Right atrium auricular region (tissue), 2 donors: ENCODE results near the gene MYO9B. TPM values are rescaled to one million over a fixed set of nuclear protein-coding genes. Genes with fewer than 3 reads are reported as not detected.
"Not testable (repeated sequence)": the region's sequence is repeated elsewhere in the genome, so short reads cannot be mapped to it uniquely, and the experiment has no call there.

ENCODE experiments used
- DNase-seq: peaks from one replicate; pipeline ENCODE4 v3.0.0-alpha.2; 2019; ENCODE audit warnings: low spot score
- H3K27ac ChIP-seq, 2 donors: fragments of 200-600 bp; sonication (generic); 1 replicate in 1 of 2; 2 replicates in 1 of 2; pipeline ENCODE4 v1.5.1; 2016 to 2019
- H3K27me3 ChIP-seq, 2 donors: fragments of 200-600 bp; sonication (generic); one replicate each; pipeline versions ENCODE4 v1.5.1 to v1.6.0; 2017 to 2019
- H3K36me3 ChIP-seq: fragments of 200-600 bp; sonication (generic); one replicate; pipeline ENCODE4 v1.5.1; 2016
- H3K4me1 ChIP-seq, 2 donors: fragments of 200-600 bp; sonication (generic); one replicate each; pipeline versions ENCODE4 v1.5.1 to v1.6.0; 2017 to 2019
- H3K4me3 ChIP-seq, 2 donors: fragments of 200-600 bp; sonication (generic); 1 replicate in 1 of 2; 2 replicates in 1 of 2; pipeline ENCODE4 v1.5.1; 2017 to 2019; ENCODE audit warnings: mild to moderate bottlenecking in 1 of 2, moderate library complexity in 1 of 2
- H3K9me3 ChIP-seq, 2 donors: fragments of 200-600 bp; sonication (generic); one replicate each; pipeline ENCODE4 v1.5.1; 2019
- total RNA-seq, 2 donors: library from RNA; depleted of rRNA; stranded (reverse); fragments of >200 nt; gene quantifications; one replicate each; pipeline ENCODE4 v1.1.0, GENCODE V29; 2016
- TF ChIP-seq, protein P1 (sequence below), 2 donors: fragments of 200-600 bp; sonication (generic); IDR thresholded peaks; one replicate each; pipeline ENCODE4 v1.5.1; 2019; ENCODE audit warnings: antibody characterized with exemption in 2 of 2

Gene MYO9B
- total RNA-seq, 2 donors from 2014 or later, result 25.4 to 40.8 TPM

DNA sequence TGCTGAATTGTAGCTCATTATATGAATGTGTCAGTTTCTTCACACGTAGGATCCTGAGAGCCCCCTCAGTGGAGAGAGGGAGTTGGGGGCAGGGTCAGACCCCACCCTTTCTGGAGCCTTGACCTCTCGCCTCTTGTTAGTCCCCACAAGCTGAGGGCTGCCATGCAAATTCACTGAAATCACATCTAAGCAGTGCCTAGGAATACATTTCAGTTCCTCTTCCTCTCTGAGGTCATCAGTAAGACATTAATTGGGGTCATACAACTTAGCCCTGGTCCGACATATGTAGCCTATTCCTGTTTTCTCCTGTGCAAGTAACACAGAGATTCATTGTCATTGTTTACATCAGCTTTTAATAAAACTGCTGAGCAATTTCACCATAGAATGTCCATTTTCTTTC is 30.0 kb downstream of the MYO9B start:
- Histone ChIP-seq H3K4me3 (no peak overlapping the region), H3K27me3 (no peaks in the 10 kb centered on the region), H3K27ac (no peak overlapping the region), H3K36me3 (peaks cover 30% of the 10 kb centered on the region), H3K4me1 (peaks cover 0 to 33% of the 10 kb centered on the region in 2 donors), H3K9me3 (no peaks in the 10 kb centered on the region)
- TF ChIP-seq, protein P1, sequence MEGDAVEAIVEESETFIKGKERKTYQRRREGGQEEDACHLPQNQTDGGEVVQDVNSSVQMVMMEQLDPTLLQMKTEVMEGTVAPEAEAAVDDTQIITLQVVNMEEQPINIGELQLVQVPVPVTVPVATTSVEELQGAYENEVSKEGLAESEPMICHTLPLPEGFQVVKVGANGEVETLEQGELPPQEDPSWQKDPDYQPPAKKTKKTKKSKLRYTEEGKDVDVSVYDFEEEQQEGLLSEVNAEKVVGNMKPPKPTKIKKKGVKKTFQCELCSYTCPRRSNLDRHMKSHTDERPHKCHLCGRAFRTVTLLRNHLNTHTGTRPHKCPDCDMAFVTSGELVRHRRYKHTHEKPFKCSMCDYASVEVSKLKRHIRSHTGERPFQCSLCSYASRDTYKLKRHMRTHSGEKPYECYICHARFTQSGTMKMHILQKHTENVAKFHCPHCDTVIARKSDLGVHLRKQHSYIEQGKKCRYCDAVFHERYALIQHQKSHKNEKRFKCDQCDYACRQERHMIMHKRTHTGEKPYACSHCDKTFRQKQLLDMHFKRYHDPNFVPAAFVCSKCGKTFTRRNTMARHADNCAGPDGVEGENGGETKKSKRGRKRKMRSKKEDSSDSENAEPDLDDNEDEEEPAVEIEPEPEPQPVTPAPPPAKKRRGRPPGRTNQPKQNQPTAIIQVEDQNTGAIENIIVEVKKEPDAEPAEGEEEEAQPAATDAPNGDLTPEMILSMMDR (IDR thresholded peaks at IDR 0.05), result no peak
- no peak for DNase-seq

DNA sequence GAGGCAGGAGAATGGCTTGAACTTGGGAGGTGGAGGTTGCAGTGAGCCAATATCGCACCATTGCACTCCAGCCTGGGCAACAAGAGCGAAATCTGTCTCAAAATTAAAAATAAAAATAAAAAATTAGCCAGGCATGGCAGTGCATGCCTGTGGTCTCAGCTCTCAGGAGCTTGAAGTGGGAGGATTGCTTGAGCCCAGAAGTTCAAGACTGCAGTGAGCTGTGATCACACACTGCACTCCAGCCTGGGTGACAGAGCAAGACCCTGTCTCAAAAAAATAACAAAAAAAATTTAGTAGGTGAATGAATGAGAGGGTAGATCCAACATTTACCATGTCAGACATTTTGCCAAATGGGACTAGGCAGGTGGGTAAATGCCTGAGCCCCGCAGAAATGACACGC is 31.4 kb downstream of the MYO9B start:
- Histone ChIP-seq H3K36me3 (peaks cover 35% of the 10 kb centered on the region), H3K4me1 (peaks cover 0 to 37% of the 10 kb centered on the region in 2 donors), H3K27ac (peak overlapping the region; percentile 79 to 80)
- DNase-seq, H3K4me3 ChIP-seq, H3K9me3 ChIP-seq, H3K27me3 ChIP-seq: not testable (repeated sequence)

DNA sequence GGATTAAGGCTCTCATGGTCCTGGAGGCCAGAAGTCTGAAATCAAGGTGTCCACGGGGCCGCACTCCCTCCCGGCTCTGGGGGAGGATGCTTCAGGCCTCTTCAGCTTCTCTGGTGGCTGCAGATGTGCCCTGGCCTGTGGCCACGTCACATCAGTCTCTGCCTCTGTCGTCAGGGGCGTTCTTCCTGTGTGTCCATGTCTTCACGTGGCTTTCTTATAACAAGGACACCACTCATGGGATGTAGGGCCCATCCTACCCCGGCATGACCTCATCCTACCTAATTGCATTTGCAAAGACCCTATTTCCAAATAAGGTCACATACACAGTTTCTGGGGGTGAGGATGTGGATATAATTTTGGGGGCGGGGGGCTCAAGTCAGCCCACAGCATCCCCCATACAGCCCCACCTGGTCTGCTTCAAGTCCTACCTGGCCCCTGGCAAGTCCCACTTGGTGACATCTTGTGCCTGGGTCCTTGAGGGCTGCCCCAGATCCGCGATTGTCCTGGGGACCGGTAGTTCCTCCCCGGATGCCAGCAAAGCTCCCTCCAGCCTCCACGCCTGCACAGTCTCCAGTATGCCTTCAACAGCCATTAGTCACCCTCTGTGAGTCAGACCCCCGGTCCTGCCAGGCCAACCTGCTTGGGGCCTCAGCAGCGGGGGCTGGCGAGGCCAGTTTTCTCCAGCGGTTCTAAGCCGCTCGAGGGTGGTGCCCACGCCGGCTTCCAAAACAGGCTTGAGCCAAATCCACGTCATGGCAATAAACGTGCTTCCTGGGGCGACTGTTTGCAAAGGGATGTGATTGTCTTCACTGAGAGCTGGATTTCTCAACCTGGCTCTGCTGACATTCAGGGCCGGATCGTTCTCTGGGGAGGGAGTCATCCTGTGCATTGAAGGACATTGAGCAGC is 32.2 kb downstream of the MYO9B start:
- peak overlapping the region; percentile 79 to 80 for H3K27ac ChIP-seq
- H3K9me3 ChIP-seq, result no peaks in the 10 kb centered on the region
- H3K4me3 ChIP-seq, result no peak overlapping the region
- no peaks in the 10 kb centered on the region for H3K27me3 ChIP-seq
- TF ChIP-seq, protein P1 (IDR thresholded peaks at IDR 0.05), result no peak
- peaks cover 0 to 46% of the 10 kb centered on the region in 2 donors for H3K4me1 ChIP-seq
- DNase-seq, result peak; percentile 98
- peaks cover 27% of the 10 kb centered on the region for H3K36me3 ChIP-seq

DNA sequence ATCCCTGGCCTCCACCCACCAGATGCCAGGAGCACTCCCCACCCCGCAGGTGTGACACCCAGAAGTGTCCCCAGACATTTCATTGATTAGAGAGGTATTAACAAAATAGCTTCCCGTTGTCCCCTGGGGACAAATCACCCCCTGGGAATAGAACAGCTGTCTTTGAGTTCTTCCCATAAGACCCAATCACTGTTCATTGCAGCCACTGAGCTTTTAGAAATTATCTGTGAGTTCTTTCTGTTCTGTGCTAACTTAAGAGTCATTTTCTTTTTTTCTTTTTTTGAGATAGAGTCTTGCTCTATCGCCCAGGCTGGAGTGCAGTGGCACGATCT is 32.8 kb downstream of the MYO9B start:
- TF ChIP-seq, protein P1 (IDR thresholded peaks at IDR 0.05), result no peak
- Histone ChIP-seq H3K4me1 (peaks cover 0 to 52% of the 10 kb centered on the region in 2 donors), H3K27me3 (no peaks in the 10 kb centered on the region), H3K9me3 (no peaks in the 10 kb centered on the region), H3K36me3 (peaks cover 21% of the 10 kb centered on the region), H3K4me3 (no peak overlapping the region), H3K27ac (peak overlapping the region; percentile 79 to 80)
- DNase-seq, result no peak

DNA sequence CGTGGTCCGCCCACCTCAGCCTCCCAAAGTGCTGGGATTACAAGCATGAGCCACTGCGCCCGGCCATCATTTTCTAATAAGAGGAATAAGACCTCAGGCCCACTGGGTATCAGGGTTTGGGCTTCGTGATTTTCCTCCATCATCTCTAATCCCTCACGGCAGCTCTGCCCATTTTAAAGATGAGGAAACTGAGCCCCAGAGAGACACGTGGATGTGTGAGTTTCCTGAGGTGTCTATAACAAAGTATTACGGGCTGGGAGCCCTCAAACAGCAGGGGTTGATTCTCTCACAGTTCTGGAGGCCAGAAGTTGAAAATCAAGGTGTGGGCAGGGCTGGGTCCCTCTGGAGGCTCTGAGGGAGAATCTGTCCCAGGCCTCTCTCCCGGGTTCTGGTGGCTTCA is 33.7 kb downstream of the MYO9B start:
- no peak for DNase-seq
- peak overlapping the region in 1 of 2 donors; percentile 79 for H3K27ac ChIP-seq
- no peaks in the 10 kb centered on the region for H3K27me3 ChIP-seq
- peaks cover 0 to 59% of the 10 kb centered on the region in 2 donors for H3K4me1 ChIP-seq
- no peaks in the 10 kb centered on the region for H3K9me3 ChIP-seq
- peaks cover 16% of the 10 kb centered on the region for H3K36me3 ChIP-seq
- TF ChIP-seq, protein P1 (IDR thresholded peaks at IDR 0.05), result no peak
- H3K4me3 ChIP-seq, result no peak overlapping the region

DNA sequence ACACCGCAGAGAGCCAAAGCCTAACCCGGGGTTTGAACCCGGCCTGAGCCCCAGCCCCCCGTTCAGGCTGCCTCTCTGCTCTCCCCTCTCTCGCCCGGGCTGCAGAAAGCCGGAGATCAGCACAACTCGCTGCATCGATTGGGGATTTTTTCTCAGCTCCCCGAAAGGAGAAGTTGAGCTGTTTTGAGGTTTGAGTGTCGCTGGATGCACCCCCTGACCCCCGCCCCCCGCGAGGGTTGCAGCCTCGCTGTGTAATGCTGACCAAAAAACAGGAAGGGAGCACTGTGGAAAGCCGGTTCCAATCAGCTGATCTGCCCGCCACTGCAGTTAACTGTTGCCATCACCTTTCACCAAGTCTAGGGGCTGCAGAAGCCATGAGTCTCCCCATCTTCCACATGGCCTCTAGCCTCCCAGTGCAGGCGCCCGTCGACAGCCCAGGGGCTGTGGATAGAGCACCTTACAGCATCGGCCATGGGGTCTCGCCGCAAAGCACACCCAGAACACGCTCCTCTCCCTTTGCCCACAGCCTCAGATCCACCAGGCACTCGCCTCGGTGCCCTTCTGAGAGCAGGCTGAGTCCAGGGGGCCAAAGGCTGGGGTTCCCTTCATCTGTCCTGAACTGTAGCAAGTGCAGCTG is 34.5 kb downstream of the MYO9B start:
- Histone ChIP-seq H3K4me1 (peaks cover 0 to 59% of the 10 kb centered on the region in 2 donors), H3K9me3 (no peaks in the 10 kb centered on the region), H3K27ac (peak overlapping the region in 1 of 2 donors; percentile 35), H3K36me3 (peaks cover 16% of the 10 kb centered on the region), H3K27me3 (no peaks in the 10 kb centered on the region), H3K4me3 (no peak overlapping the region)
- DNase-seq, result peak; percentile 67
- TF ChIP-seq, protein P1 (IDR thresholded peaks at IDR 0.05), result no peak
